ENCODE measurements around the gene TJP1.
A peak's percentile ranks its signal among the peaks of the same experiment; 100 is the strongest.
"Not testable (repeated sequence)": the region's sequence is repeated elsewhere in the genome, so short reads cannot be mapped to it uniquely, and the experiment has no call there.

TJP1 gene

DNA sequence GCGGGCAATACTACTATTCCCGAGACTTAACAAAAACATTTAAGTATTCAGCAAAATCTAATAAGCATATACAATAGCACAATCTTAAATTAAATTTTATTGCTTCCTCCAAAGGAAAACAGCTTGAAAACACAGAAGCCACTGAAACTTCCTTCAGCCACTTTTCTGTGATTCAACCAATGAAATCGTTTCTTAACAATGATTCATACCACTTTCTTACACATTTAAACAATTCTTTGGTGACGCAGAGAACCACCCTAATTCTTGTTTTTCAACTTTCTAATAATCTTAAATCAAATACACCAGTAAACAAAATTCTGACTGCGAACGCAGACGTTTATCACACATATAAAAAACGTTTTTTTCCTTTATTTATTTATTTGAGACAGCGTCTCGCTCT is 4.1 kb downstream of the TJP1 start:
- H3K27ac ChIP-seq (ENCODE audit: low read depth, low read length, severe bottlenecking): no peak overlapping the region
- peaks cover 11% of the 10 kb centered on the region for H3K36me3 ChIP-seq (ENCODE audit: control insufficient read depth, insufficient read depth, low read length)
- WGBS, 2 experiments (ENCODE audit: insufficient coverage in 2 of 2): 96 to 97% methylated on average over 7 to 9 of the region's 10 CpGs
- H3K9me3 ChIP-seq (ENCODE audit: control insufficient read depth, low read length): no peaks in the 10 kb centered on the region
- peaks cover 16% of the 10 kb centered on the region for H3K4me1 ChIP-seq (ENCODE audit: control insufficient read depth, insufficient read depth, low read length, poor library complexity, severe bottlenecking)
- H3K4me3 ChIP-seq (ENCODE audit: extremely low read depth, insufficient read depth, low read length, poor library complexity, severe bottlenecking): no peak overlapping the region

DNA sequence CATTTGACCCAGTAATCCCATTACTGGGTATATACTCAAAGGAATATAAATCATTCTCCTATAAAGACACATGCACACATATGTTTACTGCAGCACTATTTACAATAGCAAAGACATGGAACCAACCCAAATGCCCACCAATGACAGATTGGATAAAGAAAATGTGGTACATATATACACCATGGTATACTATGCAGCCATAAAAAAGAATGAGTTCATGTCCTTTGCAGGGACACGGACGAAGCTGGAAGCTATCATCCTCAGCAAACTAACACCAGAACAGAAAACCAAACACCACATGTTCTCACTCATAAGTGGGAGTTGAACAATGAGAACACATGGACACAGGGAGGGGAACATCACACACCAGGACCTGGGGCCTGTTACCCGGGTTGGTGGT is 4.8 kb downstream of the TJP1 start:
- not testable (repeated sequence) for H3K4me3 ChIP-seq (ENCODE audit: extremely low read depth, insufficient read depth, low read length, poor library complexity, severe bottlenecking); H3K27ac ChIP-seq (ENCODE audit: low read depth, low read length, severe bottlenecking); H3K9me3 ChIP-seq (ENCODE audit: control insufficient read depth, low read length)
- WGBS, 2 experiments (ENCODE audit: insufficient coverage in 2 of 2): 86% methylated on average over 1 of the region's 3 CpGs; no CpG with 5 or more reads in 1 of the 2 experiments
- peaks cover 23% of the 10 kb centered on the region for H3K4me1 ChIP-seq (ENCODE audit: control insufficient read depth, insufficient read depth, low read length, poor library complexity, severe bottlenecking)
- H3K36me3 ChIP-seq (ENCODE audit: control insufficient read depth, insufficient read depth, low read length): peaks cover 11% of the 10 kb centered on the region

DNA sequence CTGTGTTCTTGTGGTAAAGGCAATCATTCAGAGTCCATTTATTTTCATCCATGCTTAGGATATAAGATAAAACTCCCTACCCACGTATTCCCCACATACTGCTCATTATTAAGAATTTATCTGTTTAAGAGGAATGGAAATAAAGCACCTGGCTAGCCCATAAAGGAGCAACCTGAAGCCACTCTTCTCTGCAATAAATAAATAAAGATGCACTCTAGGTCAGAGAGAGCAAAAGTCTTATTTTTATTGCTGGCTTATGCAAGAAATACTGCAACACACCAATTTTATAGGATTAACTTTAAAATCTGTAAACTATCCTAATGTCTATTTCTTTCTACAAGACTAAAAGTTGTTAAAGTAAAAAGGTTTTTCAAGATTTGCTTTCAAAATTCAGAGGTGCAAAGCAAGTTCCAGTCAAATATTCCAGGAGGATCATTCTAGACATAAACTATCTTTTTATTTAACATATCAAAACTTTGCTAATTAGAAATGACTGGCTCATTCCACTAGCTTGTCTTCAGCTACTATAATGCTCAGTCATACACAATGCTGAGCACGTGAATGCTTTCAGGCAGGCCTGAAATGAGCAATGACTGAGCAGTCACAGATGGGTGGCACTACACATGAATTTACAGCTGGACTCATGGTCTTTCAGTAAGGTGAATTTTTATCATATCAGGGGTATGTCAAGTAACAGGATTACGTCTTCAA is 7.1 kb downstream of the TJP1 start:
- Histone ChIP-seq H3K4me3 (ENCODE audit: extremely low read depth, insufficient read depth, low read length, poor library complexity, severe bottlenecking) (no peak overlapping the region), H3K9me3 (ENCODE audit: control insufficient read depth, low read length) (no peaks in the 10 kb centered on the region), H3K27ac (ENCODE audit: low read depth, low read length, severe bottlenecking) (peak overlapping the region; percentile 17), H3K4me1 (ENCODE audit: control insufficient read depth, insufficient read depth, low read length, poor library complexity, severe bottlenecking) (peaks cover 29% of the 10 kb centered on the region), H3K36me3 (ENCODE audit: control insufficient read depth, insufficient read depth, low read length) (peaks cover 24% of the 10 kb centered on the region)
- WGBS, 2 experiments (ENCODE audit: insufficient coverage in 2 of 2): 63 to 67% methylated on average over 1 of the region's 3 CpGs

DNA sequence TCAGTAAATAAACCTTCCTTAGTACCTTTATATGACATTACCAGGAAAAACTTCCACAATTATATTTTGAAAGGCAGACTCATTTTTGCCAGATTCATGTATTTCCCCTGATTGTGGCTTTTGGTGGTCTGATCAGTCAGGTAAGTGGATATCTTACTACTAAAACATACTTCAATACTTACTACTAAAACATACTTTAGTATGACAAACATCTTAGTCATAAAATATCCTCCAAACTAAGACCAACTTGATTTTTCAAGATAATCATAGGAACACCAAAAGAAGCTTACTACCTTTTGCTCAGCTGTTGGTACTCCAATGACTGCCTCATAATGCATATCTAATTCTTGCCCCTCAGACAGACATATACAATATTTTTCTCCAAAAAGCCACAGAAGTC is 9.3 kb downstream of the TJP1 start:
- Histone ChIP-seq H3K4me3 (ENCODE audit: extremely low read depth, insufficient read depth, low read length, poor library complexity, severe bottlenecking) (no peak overlapping the region), H3K36me3 (ENCODE audit: control insufficient read depth, insufficient read depth, low read length) (peaks cover 22% of the 10 kb centered on the region), H3K4me1 (ENCODE audit: control insufficient read depth, insufficient read depth, low read length, poor library complexity, severe bottlenecking) (peaks cover 29% of the 10 kb centered on the region), H3K27ac (ENCODE audit: low read depth, low read length, severe bottlenecking) (no peak overlapping the region), H3K9me3 (ENCODE audit: control insufficient read depth, low read length) (no peaks in the 10 kb centered on the region)

DNA sequence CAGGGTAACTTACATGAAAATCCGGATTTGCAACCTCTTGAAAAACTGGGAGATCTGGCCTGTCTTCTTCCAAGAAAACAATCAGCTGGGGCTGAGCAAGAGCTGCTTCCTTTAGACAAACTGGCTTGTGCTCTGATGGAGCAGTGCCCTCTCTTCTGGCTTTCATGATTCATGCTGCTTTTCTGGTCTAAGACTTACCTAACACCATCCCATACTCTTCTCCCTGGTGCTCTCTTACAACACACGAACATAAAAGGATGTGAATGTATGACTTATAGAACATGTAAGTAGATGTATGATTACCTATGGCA is 9.9 kb downstream of the TJP1 start:
- peaks cover 19% of the 10 kb centered on the region for H3K36me3 ChIP-seq (ENCODE audit: control insufficient read depth, insufficient read depth, low read length)
- no peak overlapping the region for H3K4me3 ChIP-seq (ENCODE audit: extremely low read depth, insufficient read depth, low read length, poor library complexity, severe bottlenecking)
- WGBS, 2 experiments (ENCODE audit: insufficient coverage in 2 of 2): 78 to 92% methylated on average over 1 of the region's 2 CpGs
- H3K4me1 ChIP-seq (ENCODE audit: control insufficient read depth, insufficient read depth, low read length, poor library complexity, severe bottlenecking): peaks cover 29% of the 10 kb centered on the region
- no peaks in the 10 kb centered on the region for H3K9me3 ChIP-seq (ENCODE audit: control insufficient read depth, low read length)
- no peak overlapping the region for H3K27ac ChIP-seq (ENCODE audit: low read depth, low read length, severe bottlenecking)

DNA sequence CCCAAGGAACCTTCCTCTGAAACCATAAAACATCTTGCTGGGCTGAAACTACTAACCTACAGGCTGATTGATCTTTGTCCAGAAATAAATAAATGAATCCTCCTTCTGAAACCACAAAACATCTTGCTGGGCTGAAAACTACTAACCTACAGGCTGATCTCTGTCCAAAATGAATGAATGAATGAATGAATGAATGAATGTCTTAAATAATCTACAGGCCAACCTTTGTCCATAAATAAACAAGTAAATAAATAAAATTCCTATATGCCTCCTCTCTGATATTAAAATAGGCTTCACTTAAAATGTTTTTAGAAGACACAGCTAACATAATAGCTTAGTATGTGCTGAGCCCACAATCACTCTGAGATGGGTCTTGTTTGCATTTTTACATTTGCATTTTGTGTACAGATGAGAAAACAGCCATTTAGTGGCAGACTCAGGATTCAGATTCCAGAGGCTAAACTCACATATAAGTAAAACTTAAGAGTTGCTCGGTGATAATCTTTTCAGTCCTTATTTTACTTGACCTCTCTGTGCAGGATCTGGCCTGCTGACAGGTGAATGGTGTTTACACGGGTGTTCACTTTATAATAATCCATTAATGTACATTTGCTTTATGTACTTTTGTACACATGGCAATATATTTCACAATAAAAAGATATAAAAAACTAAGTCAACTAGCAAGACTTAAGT is 10.4 kb downstream of the TJP1 start:
- Histone ChIP-seq H3K27ac (ENCODE audit: low read depth, low read length, severe bottlenecking) (no peak overlapping the region), H3K36me3 (ENCODE audit: control insufficient read depth, insufficient read depth, low read length) (peaks cover 19% of the 10 kb centered on the region), H3K4me3 (ENCODE audit: extremely low read depth, insufficient read depth, low read length, poor library complexity, severe bottlenecking) (no peak overlapping the region), H3K4me1 (ENCODE audit: control insufficient read depth, insufficient read depth, low read length, poor library complexity, severe bottlenecking) (peaks cover 29% of the 10 kb centered on the region), H3K9me3 (ENCODE audit: control insufficient read depth, low read length) (no peaks in the 10 kb centered on the region)
- no CpG with 5 or more reads among the region's 2 CpGs for WGBS, 2 experiments (ENCODE audit: insufficient coverage in 2 of 2)

DNA sequence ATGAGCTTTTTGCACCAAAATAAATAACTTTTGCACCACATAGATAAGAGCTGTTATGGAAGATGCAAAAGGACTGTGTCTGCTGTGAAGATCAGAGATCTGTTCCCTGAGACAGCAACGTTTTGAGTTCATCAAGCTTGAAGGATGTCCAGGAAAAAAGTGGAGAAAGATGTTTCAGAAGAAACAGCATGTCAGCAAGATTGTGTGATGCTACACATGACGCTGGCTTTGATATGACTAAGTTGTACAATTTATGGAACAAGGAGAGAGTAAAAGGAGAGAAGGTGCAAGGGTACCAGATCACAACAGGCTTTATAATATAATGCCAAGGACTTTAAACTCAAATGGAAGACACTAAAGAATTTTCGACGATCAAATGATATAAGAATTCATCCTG is 16.6 kb downstream of the TJP1 start:
- Histone ChIP-seq H3K4me1 (ENCODE audit: control insufficient read depth, insufficient read depth, low read length, poor library complexity, severe bottlenecking) (peaks cover 21% of the 10 kb centered on the region), H3K9me3 (ENCODE audit: control insufficient read depth, low read length) (no peaks in the 10 kb centered on the region), H3K27ac (ENCODE audit: low read depth, low read length, severe bottlenecking) (no peak overlapping the region), H3K4me3 (ENCODE audit: extremely low read depth, insufficient read depth, low read length, poor library complexity, severe bottlenecking) (no peak overlapping the region), H3K36me3 (ENCODE audit: control insufficient read depth, insufficient read depth, low read length) (peaks cover 24% of the 10 kb centered on the region)
- 92 to 96% methylated on average over 3 to 4 of the region's 4 CpGs for WGBS, 2 experiments (ENCODE audit: insufficient coverage in 2 of 2)

DNA sequence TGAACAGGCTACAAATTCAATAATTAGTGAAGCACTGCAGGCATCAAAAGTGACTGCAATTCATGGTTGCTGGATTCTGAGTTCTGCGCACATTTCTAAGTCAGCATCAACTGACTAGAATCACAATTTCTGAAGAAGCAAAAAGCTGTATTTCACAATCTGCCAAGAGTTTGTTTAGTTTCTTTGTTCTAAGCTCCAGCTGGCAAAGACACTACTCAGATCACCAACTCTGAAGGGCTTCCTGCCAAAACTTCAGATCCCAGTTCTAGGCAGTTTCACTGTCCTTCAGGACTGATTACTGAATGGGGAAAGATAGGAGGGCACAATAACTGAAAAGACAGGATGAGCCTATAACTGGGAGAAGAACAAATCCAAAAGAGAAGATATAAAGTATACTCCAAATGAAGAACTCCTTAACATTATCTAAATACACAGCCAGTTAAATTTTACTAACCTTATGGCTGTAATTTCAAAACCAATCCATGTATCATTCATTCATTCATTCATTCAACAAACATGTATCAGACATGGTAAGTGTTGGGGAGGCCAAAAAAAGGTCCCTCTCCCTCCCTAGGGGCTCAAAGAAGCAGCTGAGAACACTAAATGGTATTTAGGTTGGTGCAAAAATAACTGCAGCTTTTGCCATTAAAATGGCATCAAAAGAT is 17.1 kb downstream of the TJP1 start:
- peaks cover 21% of the 10 kb centered on the region for H3K4me1 ChIP-seq (ENCODE audit: control insufficient read depth, insufficient read depth, low read length, poor library complexity, severe bottlenecking)
- WGBS, 2 experiments (ENCODE audit: insufficient coverage in 2 of 2): 90 to 100% methylated on average over 1 of the region's 1 CpG
- H3K4me3 ChIP-seq (ENCODE audit: extremely low read depth, insufficient read depth, low read length, poor library complexity, severe bottlenecking): no peak overlapping the region
- H3K36me3 ChIP-seq (ENCODE audit: control insufficient read depth, insufficient read depth, low read length): peaks cover 19% of the 10 kb centered on the region
- H3K27ac ChIP-seq (ENCODE audit: low read depth, low read length, severe bottlenecking): peak overlapping the region; percentile 65
- no peaks in the 10 kb centered on the region for H3K9me3 ChIP-seq (ENCODE audit: control insufficient read depth, low read length)

DNA sequence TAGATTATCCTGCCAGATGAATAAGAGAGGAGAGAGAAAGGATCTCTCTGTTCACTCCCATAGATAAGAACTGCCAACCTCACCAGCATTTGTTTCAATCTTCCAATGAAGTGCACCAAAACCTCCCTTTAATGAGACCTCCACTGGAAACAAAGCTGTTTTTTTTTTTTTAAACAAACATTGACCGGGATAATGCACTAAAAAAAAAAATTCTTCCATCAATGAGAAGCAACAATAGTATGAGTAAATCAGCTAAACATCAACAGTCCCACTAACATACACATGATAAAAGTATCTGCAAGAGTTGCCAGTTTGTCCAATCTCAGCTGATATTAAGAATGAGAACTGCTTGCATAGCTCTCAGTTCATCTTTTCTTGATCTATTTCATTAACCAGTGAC is 19.9 kb downstream of the TJP1 start:
- no peak overlapping the region for H3K4me3 ChIP-seq (ENCODE audit: extremely low read depth, insufficient read depth, low read length, poor library complexity, severe bottlenecking)
- peaks cover 37% of the 10 kb centered on the region for H3K36me3 ChIP-seq (ENCODE audit: control insufficient read depth, insufficient read depth, low read length)
- H3K27ac ChIP-seq (ENCODE audit: low read depth, low read length, severe bottlenecking): peak overlapping the region; percentile 19
- 60% methylated on average over 1 of the region's 1 CpG; no CpG with 5 or more reads in 1 of the 2 experiments for WGBS, 2 experiments (ENCODE audit: insufficient coverage in 2 of 2)
- H3K9me3 ChIP-seq (ENCODE audit: control insufficient read depth, low read length): no peaks in the 10 kb centered on the region
- H3K4me1 ChIP-seq (ENCODE audit: control insufficient read depth, insufficient read depth, low read length, poor library complexity, severe bottlenecking): peaks cover 21% of the 10 kb centered on the region

DNA sequence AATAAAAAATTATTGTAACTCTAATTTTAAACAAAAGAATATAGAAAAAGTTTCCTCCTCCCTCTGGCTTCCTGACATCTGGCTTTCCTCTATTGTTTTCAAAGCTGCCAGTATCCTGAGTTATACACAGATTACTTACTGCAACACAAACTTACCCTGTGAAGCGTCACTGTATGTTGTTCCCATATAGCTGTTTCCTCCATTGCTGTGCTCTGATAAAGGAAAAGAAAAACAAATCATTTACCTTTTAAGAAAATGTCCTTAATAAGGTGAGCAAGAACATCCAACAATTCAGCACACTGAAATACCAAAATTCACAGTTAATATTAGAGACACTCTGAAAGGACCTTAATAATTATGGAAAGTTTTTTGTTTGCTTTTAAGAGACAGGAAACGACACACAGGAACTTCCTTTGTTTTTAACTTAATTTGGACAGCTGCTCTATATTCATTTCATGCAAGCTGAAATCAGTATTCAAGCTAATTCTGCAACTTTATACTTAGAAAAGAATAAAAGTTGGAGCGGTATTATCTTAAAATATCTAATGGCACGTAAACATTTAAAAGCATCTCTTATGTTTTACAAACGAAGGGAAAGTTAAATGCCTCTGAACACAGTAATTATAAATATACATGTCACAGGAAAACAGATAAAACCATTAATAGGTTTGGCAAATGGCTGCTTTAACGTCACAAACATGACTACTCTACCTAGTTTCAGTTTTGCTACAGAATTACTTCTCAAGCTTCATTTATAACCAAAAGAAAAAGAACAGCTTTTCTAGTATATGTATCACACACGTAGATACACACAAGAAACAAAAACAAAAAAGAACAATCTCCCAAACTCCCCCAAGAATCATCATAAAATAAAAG is 21.5 kb downstream of the TJP1 start:
- Histone ChIP-seq H3K27ac (ENCODE audit: low read depth, low read length, severe bottlenecking) (peak overlapping the region; percentile 82), H3K4me3 (ENCODE audit: extremely low read depth, insufficient read depth, low read length, poor library complexity, severe bottlenecking) (no peak overlapping the region)

More for the DNA sequence above, 21.5 kb downstream of the TJP1 start:
- Histone ChIP-seq H3K36me3 (ENCODE audit: control insufficient read depth, insufficient read depth, low read length) (peaks cover 41% of the 10 kb centered on the region), H3K4me1 (ENCODE audit: control insufficient read depth, insufficient read depth, low read length, poor library complexity, severe bottlenecking) (peaks cover 19% of the 10 kb centered on the region), H3K9me3 (ENCODE audit: control insufficient read depth, low read length) (peaks cover 7% of the 10 kb centered on the region)
- 100% methylated on average over 1 of the region's 7 CpGs for WGBS, 2 experiments (ENCODE audit: insufficient coverage in 2 of 2)

Measured in mesodermal cell (in vitro differentiated cells).